ENCODE results near the gene SCNN1B.
"Not testable (repeated sequence)": the region's sequence is repeated elsewhere in the genome, so short reads cannot be mapped to it uniquely, and the experiment has no call there.

The SCNN1B gene

GRCh38 chr16:23355106-23355670 is 53.1 kb downstream of the SCNN1B start:
- DNase-seq (ENCODE audit: low read depth): no peak

DNA sequence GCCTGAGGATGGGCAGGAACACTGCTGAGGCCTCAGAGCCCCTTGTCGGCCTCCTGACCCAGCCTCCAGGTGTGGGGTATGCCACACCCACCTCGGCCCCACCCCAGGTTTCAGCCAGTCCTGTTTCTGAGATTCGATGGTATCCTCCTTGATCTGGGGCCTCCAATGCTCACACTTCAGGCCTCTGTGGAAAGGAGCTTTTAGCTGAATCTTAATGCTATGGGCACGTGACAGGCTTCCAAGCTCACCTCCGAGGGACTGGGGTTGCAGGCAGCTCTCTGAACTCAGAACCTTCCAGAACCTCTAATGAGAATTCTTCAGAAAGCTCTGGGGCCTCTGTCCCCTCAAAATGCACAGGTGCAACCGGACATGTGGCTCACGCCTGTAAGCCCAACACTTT is 54.8 kb downstream of the SCNN1B start:
- DNase-seq (ENCODE audit: low read depth): no peak

DNA sequence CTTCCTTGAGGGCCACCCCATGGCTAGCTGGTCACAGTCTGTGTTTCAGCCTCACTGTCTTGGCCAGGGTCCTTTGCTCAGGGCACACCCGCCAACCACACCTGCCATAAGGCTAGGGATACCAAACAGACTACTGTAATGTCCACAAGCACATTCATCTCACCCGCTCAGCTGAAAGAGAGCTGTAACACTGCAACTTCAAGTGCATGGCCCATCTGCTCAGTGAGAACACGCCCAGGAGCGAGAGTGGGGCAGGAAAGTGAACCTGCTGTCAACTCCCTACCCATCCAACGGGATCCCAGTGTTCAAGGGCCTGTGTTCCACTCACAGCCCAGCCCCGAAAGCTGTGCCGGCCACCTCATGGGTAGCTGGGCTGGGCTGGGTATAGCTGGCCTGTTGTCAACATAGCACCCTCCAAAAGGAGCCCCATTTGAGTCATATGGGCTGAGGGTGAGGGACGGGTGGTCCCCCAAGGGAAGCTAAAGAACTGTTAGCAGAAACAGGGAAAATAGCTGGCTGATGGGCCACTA is 55.7 kb downstream of the SCNN1B start:
- DNase-seq (ENCODE audit: low read depth): no peak

- DNase-seq (ENCODE audit: low read depth): no peak
These were observed 57.1 kb downstream of the SCNN1B start for GRCh38 chr16:23359092-23359760.

- DNase-seq (ENCODE audit: low read depth): no peak
These were observed 60.6 kb downstream of the SCNN1B start for GRCh38 chr16:23362460-23363317.

- DNase-seq (ENCODE audit: low read depth): no peak
These were observed 63.6 kb downstream of the SCNN1B start for GRCh38 chr16:23365602-23366240.

DNA sequence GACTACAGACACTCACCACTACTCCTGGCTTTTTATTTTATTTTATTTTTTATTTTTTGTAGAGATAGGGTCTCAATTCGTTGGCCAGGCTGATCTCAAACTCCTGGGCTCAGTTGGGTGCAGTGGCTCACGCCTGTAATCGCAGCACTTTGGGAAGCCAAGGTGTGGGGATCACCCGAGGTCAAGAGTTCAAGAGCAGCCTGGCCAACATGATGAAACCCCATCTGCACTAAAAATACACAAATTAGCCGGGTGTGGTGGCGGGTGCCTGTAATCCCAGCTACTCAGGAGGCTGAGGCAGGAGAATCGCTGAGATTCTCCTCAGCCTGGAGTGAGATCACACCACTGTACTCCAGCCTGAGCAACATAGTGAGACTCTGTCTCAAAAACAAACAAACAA is 64.2 kb downstream of the SCNN1B start:
- DNase-seq (ENCODE audit: low read depth): not testable (repeated sequence)

DNA sequence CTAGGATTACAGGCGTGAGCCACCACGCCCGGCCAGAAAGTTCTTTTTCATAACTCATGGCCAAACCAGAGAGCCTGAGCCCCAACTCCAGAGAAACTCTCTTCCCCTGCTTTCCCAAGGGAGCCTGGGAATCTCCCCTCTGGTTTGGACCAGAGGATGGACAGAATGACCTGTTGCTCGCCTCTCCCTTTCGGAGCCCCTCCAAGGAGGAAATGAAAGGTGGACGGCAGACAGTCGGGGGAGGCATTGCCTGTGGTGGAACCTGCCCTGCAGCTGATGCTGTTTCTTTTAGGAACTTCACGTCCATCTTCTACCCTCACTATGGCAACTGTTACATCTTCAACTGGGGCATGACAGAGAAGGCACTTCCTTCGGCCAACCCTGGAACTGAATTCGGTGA is 65.5 kb downstream of the SCNN1B start:
- DNase-seq (ENCODE audit: low read depth): no peak

- no peak for DNase-seq (ENCODE audit: low read depth)
These were observed 65.9 kb downstream of the SCNN1B start for GRCh38 chr16:23367988-23368387.

DNA sequence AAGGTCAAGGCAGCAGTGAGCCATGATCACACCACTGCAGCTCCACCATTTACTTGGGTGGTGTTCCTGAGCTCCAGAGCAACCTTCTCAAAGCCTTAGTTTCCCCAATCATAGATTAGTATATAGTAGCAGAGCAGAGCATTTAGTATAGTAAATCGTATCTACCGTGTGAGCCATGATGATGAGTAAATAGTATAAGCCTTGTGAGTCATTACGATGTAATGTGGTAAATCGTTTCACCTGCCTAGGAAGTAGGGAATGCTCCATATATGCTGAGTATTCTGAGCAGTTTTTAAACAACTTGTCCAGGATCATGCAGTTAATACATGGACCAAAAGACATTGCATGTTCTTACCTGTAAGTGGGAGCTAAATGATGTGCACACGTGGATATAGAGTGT is 66.4 kb downstream of the SCNN1B start:
- DNase-seq (ENCODE audit: low read depth): no peak

DNA sequence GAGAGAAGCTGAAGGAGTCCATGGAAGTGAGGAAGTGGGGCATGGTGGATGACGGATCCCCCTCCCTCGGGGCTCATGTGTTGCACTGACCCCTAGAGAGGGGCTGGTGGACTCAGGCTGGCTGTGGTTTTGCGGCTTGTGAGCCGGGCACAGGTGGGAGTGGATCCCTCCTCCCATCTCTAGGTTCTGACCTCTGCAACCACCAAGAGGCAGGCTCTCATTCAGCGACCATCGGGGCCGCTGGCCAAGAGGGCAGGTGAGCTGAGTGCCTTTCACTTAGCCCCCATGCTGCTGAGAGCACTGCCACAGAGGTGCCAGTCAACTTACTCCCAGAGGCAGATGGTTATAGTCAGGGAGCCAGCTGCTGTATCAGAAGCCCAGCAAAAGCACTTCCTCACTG is 67.3 kb downstream of the SCNN1B start:
- no peak for DNase-seq (ENCODE audit: low read depth)

DNA sequence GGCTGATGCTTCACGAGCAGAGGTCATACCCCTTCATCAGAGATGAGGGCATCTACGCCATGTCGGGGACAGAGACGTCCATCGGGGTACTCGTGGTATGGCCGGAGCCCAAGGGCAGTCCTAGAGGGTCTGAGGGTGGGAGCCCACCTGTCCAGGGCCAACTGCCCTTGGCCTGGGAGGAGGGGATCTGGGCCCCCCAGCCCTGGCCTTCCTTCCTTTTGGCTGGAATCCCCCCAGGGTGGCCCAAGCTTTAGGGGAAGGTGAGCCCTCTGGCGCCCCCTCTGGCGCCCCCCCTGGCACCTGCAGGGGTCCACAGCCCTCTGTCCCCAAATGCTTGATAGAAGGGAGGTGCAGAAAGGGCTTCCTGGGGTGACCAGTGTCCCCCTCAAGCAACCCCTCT is 69.3 kb downstream of the SCNN1B start:
- DNase-seq (ENCODE audit: low read depth): no peak

- DNase-seq (ENCODE audit: low read depth): no peak
These were observed 71.5 kb downstream of the SCNN1B start for GRCh38 chr16:23373436-23374219.

GRCh38 chr16:23374721-23375510 is 72.8 kb downstream of the SCNN1B start:
- DNase-seq (ENCODE audit: low read depth): no peak

DNA sequence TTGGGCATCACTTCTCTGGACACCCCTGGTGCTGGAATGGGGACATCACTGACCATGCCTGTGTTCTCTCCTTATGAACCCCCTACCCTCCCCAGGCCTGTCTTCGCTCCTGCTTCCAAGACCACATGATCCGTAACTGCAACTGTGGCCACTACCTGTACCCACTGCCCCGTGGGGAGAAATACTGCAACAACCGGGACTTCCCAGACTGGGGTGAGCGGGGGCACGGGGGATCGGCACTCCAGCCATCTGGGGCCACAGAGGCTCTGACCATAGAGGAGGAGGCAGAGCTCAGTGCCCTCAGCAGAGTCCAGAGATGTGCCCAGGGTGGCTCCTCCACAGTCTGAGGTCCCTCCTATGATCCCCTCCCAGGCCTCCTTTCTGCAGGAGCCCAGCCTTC is 73.5 kb downstream of the SCNN1B start:
- no peak for DNase-seq (ENCODE audit: low read depth)

DNA sequence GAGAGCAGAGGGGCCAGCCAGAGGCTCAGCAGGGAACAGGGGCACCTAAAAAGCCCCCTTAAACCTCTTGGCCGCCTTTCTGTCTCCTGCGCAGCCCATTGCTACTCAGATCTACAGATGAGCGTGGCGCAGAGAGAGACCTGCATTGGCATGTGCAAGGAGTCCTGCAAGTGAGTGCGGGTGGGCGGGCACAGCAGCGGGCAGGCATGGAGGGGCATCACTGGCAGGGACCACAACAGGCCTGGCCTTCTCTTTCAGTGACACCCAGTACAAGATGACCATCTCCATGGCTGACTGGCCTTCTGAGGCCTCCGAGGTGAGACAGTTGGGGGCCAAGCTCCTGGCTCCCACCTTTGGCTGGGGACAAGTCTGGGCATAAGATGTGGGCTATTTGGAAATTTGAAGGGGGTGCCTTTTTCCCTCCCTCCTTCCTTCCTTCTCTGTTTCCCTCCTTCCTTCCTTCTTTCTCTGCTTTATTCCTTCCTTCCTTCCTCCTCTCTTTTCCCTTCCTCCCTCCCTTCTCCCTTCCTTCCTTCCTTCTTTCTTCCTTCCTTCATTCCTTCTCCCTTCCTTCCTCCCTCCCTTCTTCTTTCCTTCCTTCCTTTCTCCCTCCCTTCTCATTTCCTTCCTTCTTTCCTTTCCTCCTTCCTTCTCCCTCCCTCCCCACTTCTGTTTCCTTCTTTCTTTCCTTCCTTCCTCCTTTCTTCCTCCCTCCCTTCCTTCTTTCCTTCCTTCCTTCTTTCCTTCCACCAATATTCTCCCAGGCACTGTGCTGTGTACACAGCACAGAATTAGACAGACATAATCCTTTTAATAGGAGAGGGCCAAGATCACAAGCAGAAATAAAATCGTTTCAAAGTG is 75.2 kb downstream of the SCNN1B start:
- no peak for DNase-seq (ENCODE audit: low read depth)

- DNase-seq (ENCODE audit: low read depth): no peak
These were observed 76.2 kb downstream of the SCNN1B start for GRCh38 chr16:23378256-23378655.

- no peak for DNase-seq (ENCODE audit: low read depth)
These were observed 76.8 kb downstream of the SCNN1B start for GRCh38 chr16:23378921-23379320.

GRCh38 chr16:23379707-23380106 is 77.6 kb downstream of the SCNN1B start:
- no peak for DNase-seq (ENCODE audit: low read depth)

- no peak for DNase-seq (ENCODE audit: low read depth)
These were observed 78.4 kb downstream of the SCNN1B start for GRCh38 chr16:23380501-23380951.

All from non-pigmented ciliary epithelial cell (primary cell).